ENCODE data around the gene NTHL1.
"Not testable (repeated sequence)": the region's sequence is repeated elsewhere in the genome, so short reads cannot be mapped to it uniquely, and the experiment has no call there.

NTHL1 gene

DNA sequence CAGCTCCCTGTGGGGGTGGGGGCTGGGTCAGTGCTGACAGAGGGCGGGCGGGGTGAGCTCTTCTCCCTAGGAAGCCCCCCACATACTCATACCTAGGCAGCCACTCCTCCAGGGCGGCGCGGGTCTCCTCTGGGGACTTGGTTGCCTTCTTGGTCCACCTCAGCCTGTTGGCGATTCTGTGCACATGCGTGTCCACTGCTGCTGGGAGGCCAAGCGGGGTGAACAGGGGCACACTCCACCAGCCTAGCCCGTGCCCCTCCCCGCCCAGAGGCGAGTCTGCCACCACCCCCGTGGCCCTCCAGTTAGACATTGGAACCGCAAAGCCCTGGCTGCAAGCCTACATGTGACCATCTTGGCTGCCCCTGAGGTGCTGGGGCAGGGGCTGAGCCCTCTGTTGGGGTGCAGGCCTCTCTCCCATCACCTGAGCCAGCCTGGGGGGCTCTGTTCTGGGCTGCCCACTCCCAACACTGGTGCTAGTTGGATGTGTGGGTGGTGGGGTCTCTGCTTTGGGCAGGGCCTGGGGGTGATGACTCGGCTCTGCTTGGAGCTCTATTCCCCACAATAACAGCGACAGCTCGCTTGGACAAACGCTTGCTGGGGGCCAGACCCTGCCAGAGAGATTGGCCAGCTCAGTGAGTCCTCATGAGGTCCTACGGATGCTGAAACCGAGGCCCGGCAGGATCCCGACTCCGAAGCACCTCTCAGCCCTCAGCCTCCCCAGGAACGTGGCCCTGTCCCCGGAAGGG is 7.4 kb downstream of the NTHL1 start:
- no peak for DNase-seq

GRCh38 chr16:2039274-2040031 is 8.2 kb downstream of the NTHL1 start:
- DNase-seq, result no peak

- no peak for DNase-seq
Observed at GRCh38 chr16:2038382-2039231, 9.0 kb downstream of the NTHL1 start.

DNA sequence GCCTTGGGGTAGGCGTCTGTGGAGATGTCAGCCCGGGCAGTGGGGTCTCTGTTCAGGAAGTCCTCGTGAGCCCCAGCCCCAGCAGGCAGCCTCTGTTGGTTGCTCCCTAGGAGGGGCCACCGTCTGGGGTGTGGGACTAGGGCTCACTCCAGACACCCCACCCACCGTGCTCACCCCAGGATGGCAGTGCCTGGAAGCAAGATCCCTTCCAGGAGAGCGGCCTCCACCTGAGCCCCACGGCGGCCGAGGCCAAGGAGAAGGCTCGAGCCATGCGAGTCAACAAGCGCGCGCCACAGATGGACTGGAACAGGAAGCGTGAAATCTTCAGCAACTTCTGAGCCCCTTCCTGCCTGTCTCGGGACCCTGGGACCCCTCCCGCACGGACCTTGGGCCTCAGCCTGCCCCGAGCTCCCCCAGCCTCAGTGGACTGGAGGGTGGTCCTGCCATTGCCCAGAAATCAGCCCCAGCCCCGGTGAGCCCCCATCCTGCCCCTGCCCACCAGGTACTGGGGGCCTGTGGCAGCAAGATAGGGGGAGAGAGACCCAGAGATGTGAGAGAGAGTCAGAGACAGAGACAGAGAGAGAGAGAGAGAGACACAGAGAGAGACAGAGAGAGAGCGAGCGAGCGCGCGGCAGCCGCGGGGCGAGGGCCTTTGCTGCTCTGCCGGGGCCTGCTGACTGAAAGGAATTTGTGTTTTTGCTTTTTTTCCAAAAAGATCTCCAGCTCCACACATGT is 9.8 kb downstream of the NTHL1 start:
- DNase-seq, result no peak

DNA sequence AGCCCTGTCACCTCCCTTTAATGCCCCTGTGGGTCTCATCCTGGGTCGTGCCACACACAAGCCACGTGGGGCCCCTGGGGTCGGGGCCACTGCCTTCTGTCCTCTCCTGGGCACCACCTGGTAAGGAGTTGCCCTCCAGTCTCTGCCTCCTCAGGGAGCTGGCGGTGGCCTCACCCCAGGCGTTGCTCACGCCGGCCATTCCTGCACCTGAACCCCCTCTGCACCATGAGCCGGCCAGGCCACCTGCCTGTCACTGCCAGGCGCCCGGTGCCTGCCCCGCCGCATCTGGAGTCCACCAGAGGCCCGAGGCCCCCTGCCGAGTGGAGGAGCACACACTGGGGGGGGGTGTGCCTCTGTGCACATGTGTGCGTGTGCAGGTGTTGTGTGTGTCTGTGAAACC is 10.5 kb downstream of the NTHL1 start:
- no peak for DNase-seq

DNA sequence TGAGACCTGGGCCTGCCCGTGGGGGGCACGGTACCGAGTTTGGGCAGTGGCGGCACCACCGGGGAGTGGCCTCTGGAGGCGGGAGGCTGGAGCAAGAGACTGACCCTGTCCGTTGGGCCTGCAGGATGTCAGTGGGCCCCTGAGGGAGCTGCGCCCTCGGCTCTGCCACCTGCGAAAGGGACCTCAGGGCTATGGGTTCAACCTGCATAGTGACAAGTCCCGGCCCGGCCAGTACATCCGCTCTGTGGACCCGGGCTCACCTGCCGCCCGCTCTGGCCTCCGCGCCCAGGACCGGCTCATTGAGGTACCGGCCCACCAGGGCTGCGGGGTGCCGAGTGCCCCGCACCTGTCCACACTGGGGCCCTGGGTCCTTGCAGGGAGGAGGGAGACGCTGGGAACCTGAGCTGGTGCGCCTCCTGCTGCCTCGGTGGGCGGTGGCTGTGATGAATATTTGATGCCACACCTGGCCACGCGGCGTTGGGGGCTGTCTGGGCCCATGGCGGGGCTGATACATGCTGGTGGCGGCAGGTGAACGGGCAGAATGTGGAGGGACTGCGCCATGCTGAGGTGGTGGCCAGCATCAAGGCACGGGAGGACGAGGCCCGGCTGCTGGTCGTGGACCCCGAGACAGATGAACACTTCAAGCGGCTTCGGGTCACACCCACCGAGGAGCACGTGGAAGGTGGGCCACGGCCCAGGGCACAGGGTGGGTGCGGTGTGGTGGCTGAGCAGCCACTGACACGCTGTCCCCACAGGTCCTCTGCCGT is 11.3 kb downstream of the NTHL1 start:
- DNase-seq, result no peak

DNA sequence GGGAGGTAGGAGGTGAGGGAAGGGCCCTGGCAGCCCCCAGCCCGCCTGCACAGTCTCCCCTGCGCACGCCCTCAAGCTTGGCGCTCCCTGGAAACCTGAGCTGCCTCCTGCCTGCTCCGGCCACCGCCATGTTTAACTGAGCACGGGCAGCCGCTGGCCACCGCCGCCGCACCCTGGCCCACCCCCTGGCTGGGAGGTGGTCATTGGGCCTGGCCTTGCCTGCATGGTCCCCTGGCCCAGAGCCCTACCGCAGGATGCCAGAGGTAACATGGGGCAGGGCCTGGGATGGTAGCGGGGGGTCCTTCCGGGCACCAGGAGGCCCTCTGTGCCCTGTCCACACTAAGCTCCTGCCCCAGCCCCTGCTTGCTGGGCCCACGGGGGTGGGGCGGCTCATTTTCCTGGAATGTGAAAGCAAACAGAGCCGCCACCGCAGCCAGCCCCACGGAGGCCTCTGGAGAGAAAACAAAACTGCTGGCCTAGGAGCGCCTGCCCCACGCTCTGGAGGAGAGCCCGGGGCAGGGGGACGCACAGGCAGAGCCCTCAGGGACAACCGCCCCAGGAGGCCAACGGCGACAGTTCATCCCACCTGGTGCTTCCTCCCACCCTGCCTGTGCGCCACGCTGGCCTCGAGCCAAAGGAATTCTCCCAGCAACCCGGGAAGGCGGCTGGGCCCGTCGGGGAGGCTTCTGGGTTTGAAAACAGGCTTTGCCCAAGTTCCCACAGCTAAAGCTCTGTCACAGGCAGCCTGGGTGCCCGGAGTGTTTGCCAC is 12.0 kb downstream of the NTHL1 start:
- DNase-seq, result no peak

DNA sequence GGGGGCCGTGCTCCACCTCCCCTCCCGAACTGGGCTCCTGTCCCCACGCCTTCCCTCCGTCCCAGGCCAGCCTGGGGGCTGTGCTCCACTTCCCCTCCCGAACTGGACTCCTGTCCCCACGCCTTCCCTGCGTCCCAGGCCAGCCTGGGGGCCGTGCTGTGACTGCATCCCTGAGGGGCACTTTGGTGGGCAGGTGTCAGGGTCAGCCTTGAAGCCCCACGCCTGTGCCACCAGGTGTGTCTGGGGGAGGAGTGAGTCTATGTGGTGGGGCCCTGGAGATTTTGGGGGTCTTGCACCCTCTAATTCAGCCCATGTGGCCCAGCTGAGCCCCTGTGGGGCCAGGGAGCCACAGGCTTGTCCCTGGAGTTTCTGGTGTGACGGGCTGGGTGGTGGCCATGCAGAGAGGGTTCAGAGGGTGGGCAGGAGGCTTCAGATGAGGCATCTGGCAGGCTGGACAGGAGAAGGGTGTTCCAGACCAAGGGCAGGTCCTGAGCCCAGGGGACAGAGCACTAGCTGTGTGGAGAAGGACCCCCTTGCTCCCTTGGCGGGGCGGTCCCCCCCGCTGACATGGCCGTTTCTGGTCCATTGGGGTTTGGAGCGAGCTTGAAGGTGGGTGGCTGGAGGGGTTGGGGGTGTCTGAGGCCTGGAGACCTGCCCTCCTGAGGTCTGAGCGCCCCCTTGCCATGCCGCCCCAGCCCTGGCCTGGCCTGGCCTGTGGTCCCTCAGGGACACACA is 12.8 kb downstream of the NTHL1 start:
- no peak for DNase-seq

DNA sequence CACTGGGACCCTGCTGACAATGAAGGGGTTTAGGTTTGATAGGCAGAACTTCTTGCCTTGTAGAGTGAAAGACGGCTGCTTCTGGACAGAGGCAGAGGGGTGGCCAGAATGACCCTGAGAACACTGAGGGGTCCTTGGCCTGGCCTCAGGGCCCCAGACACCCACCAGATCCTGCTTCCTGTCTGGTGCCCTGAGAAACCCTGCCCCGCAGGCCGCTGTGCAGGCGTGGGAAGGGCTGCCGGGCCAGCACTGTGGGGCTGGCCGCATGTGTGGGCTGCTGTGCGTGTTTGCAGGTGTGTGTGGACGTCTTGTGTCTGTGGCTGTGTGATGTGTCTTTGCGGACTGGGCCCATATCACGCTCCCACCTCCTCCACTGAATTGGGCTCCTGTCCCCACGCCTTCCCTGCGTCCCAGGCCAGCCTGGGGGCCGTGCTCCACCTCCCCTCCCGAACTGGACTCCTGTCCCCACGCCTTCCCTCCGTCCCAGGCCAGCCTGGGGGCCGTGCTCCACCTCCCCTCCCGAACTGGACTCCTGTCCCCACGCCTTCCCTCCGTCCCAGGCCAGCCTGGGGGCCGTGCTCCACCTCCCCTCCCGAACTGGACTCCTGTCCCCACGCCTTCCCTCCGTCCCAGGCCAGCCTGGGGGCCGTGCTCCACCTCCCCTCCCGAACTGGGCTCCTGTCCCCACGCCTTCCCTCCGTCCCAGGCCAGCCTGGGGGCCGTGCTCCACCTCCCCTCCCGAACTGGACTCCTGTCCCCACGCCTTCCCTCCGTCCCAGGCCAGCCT is 13.5 kb downstream of the NTHL1 start:
- DNase-seq, result not testable (repeated sequence)

DNA sequence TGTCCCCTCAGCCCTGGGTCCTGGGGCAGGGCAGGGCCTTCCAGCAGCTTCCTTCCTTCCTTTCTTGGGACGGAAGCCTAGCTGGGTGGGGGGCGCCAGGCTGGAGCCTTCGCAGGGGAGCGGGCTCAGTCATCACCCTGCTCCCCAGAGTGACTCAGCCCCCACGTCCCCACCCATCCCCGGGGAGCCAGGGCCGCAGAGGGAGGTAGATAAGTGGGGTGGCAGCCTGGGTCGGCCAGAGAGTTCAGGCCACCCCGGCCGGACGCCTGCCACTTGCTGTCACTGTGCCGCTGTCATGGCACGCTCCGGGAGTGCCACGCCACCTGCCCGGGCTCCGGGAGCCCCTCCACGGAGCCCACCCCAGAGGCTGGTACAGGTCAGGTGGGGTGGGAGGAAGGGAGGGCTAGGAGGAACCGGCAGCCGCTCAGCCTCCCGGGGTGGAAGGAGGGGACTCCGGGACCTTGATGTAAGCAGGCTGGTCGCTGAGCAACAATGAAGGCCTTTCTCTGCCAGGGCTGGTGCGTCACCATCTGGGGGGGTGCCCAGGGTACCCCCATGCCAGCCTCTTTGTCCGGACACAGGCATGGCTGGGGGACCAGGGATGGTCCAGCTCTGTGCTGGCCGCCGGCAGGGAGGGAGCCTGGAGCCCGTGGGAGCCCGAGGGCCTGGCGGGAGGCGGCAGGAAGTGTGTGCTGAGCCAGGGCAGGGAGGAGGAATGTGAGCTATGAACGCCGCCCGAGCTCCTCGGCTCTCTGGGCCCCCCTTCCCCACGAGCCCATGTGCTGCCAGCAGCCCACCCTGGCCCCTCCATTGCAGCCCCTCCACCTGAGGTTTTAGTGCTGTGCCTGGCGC is 14.4 kb downstream of the NTHL1 start:
- no peak for DNase-seq

GRCh38 chr16:2032285-2033056 is 15.2 kb downstream of the NTHL1 start:
- no peak for DNase-seq

- no peak for DNase-seq
Observed at GRCh38 chr16:2031081-2031577, 16.5 kb downstream of the NTHL1 start.

- no peak for DNase-seq
Observed at GRCh38 chr16:2030036-2030435, 17.6 kb downstream of the NTHL1 start.

DNA sequence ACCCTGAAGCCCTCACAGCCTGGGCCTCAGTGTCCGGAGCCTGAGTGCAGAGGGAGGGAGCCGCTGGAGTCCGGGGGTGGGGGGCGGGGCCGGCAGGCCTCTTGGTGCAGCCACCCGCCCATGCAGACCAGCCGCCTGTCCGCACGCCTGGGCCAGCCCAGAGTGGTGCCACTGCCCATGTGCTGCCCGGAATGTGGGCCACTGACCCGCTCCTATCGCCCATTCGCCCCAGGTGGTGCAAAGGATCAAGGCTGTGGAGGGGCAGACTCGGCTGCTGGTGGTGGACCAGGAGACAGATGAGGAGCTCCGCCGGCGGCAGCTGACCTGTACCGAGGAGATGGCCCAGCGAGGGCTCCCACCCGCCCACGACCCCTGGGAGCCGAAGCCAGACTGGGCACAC is 18.3 kb downstream of the NTHL1 start:
- no peak for DNase-seq

- DNase-seq, result no peak
Observed at GRCh38 chr16:2028620-2029220, 18.9 kb downstream of the NTHL1 start.

- DNase-seq, result no peak
Observed at GRCh38 chr16:2028146-2028545, 19.5 kb downstream of the NTHL1 start.
